CD14-positive monocyte (primary cell): ENCODE data around the gene SYTL1. TPM values are rescaled to one million over a fixed set of nuclear protein-coding genes. Genes with fewer than 3 reads are reported as not detected.

Source experiments
- DNase-seq, 3 donors: peaks; one replicate each; pipeline ENCODE4 v3.0.0-alpha.2; 2011 to 2022
- H2AFZ ChIP-seq: 2 replicates; pipeline ENCODE4 v1.6.0; 2012; ENCODE audit warnings: mild to moderate bottlenecking, low read depth, low read length, inconsistent platforms; ENCODE audit not compliant: insufficient read depth, poor library complexity, severe bottlenecking
- H3K27ac ChIP-seq, 2 donors: 1 replicate in 1 of 2; 2 replicates in 1 of 2; pipeline ENCODE4 v1.5.1; 2012 to 2013; ENCODE audit warnings: low read length in 2 of 2, control low read depth in 1 of 2, inconsistent platforms in 1 of 2, low read depth in 1 of 2, mild to moderate bottlenecking in 1 of 2
- H3K27me3 ChIP-seq, 2 donors: one replicate each; pipeline versions ENCODE4 v1.6.0 to v1.6.1; 2011 to 2013; ENCODE audit warnings: low read length in 2 of 2; ENCODE audit not compliant: control insufficient read depth in 2 of 2, insufficient read depth in 2 of 2
- H3K36me3 ChIP-seq, 2 donors: replicated peaks in 1 of 2; 1 replicate in 1 of 2; 2 replicates in 1 of 2; pipeline versions ENCODE4 v1.5.1 to v1.6.1; 2012 to 2013; ENCODE audit warnings: low read length in 2 of 2, control low read depth in 1 of 2, inconsistent platforms in 1 of 2, mild to moderate bottlenecking in 1 of 2; ENCODE audit not compliant: insufficient read depth in 2 of 2, control insufficient read depth in 1 of 2
- H3K4me1 ChIP-seq, 2 donors: 1 replicate in 1 of 2; 2 replicates in 1 of 2; pipeline versions ENCODE4 v1.5.1 to v1.6.1; 2012 to 2013; ENCODE audit warnings: low read length in 2 of 2, control low read depth in 1 of 2, inconsistent platforms in 1 of 2, mild to moderate bottlenecking in 1 of 2, moderate library complexity in 1 of 2; ENCODE audit not compliant: insufficient read depth in 2 of 2, control insufficient read depth in 1 of 2
- H3K4me2 ChIP-seq: replicated peaks from 2 replicates; pipeline ENCODE3; 2012; ENCODE audit warnings: low read length, moderate library complexity, mild to moderate bottlenecking; ENCODE audit not compliant: poor library complexity, severe bottlenecking; ENCODE audit errors: extremely low read depth
- H3K4me3 ChIP-seq, 3 experiments: fragments of 200-600 bp in 1 of 3; sonication (generic) in 1 of 3; replicated peaks in 1 of 3; 1 replicate in 2 of 3; 2 replicates in 1 of 3; pipeline ENCODE4 v1.5.1; 2011 to 2013; ENCODE audit warnings: low read length in 3 of 3, mild to moderate bottlenecking in 3 of 3, control low read depth in 2 of 3, low read depth in 2 of 3, inconsistent platforms in 1 of 3, moderate library complexity in 1 of 3
- H3K79me2 ChIP-seq: 2 replicates; pipeline ENCODE4 v1.6.0; 2012; ENCODE audit warnings: mild to moderate bottlenecking, control low read depth, inconsistent platforms, low read length, moderate library complexity; ENCODE audit not compliant: insufficient read depth
- H3K9ac ChIP-seq: 2 replicates; pipeline ENCODE4 v1.6.0; 2017; ENCODE audit warnings: low read length, mild to moderate bottlenecking; ENCODE audit not compliant: insufficient read depth, poor library complexity, severe bottlenecking
- H3K9me3 ChIP-seq, 2 donors: replicated peaks in 1 of 2; 1 replicate in 1 of 2; 2 replicates in 1 of 2; pipeline versions ENCODE4 v1.5.1 to v1.6.1; 2012 to 2013; ENCODE audit warnings: low read length in 2 of 2, control low read depth in 1 of 2; ENCODE audit not compliant: control insufficient read depth in 1 of 2, insufficient read depth in 1 of 2
- H4K20me1 ChIP-seq: 2 replicates; pipeline ENCODE4 v1.6.0; 2012; ENCODE audit warnings: mild to moderate bottlenecking, low read length, control low read depth, moderate library complexity; ENCODE audit not compliant: insufficient read depth
- H3K27ac Mint-ChIP-seq, 7 donors: one replicate each; pipeline ENCODE4 v1.8.0; 2020; ENCODE audit warnings: mild to moderate bottlenecking in 7 of 7, mixed read lengths in 7 of 7, moderate library complexity in 6 of 7, inconsistent platforms in 2 of 7
- H3K27me3 Mint-ChIP-seq, 3 donors: one replicate each; pipeline ENCODE4 v1.8.0; 2021 to 2022; ENCODE audit warnings: low read depth in 3 of 3, mild to moderate bottlenecking in 3 of 3, mixed read lengths in 3 of 3, moderate library complexity in 3 of 3, inconsistent platforms in 1 of 3
- H3K36me3 Mint-ChIP-seq, 2 donors: one replicate each; pipeline ENCODE4 v1.8.0; 2020; ENCODE audit warnings: mixed read lengths in 2 of 2, inconsistent platforms in 1 of 2, mild to moderate bottlenecking in 1 of 2
- H3K4me1 Mint-ChIP-seq: one replicate; pipeline ENCODE4 v1.8.0; 2020; ENCODE audit warnings: mild to moderate bottlenecking, mixed read lengths
- H3K4me3 Mint-ChIP-seq, 2 donors: one replicate each; pipeline ENCODE4 v1.8.0; 2020; ENCODE audit warnings: mild to moderate bottlenecking in 2 of 2, mixed read lengths in 2 of 2, moderate library complexity in 1 of 2
- H3K9me3 Mint-ChIP-seq, 7 donors: one replicate each; pipeline ENCODE4 v1.8.0; 2020 to 2022; ENCODE audit warnings: mixed read lengths in 7 of 7, mild to moderate bottlenecking in 6 of 7, moderate library complexity in 6 of 7, inconsistent platforms in 2 of 7
- WGBS: methylation state at CpG from one replicate; pipeline ENCODE4 v1.1.5; 2013; ENCODE audit warnings: missing lambda C conversion rate; ENCODE audit not compliant: insufficient coverage; 5-methylcytosine and 5-hydroxymethylcytosine counted together
- intact Hi-C, 2 donors: fragments of 100-400 bp; cut with micrococcal nuclease; formaldehyde crosslinking; loops; one replicate each; pipeline versions ENCODE4 v1.15.0 to v1.15.1; 2023
- polyA plus RNA-seq, 3 donors: library from polyadenylated mRNA; depleted of rRNA in 1 of 3; unstranded in 2 of 3; stranded (reverse) in 1 of 3; fragments of 300-500 nt in 2 of 3; fragments of >200 nt in 1 of 3; fragmentation: Illumina TruSeq in 2 of 3; gene quantifications; 1 replicate in 2 of 3; 2 replicates in 1 of 3; pipeline ENCODE4 v1.2.3, GENCODE V29; 2012 to 2021
- TF ChIP-seq, protein P1 (sequence below): fragments of 200-600 bp; IDR thresholded peaks from one replicate; pipeline ENCODE4 v1.8.0; 2022; ENCODE audit warnings: antibody characterized with exemption, mild to moderate bottlenecking

The SYTL1 gene
- polyA plus RNA-seq, 3 donors, result 26.9 to 95.8 (median 44.6) TPM

DNA sequence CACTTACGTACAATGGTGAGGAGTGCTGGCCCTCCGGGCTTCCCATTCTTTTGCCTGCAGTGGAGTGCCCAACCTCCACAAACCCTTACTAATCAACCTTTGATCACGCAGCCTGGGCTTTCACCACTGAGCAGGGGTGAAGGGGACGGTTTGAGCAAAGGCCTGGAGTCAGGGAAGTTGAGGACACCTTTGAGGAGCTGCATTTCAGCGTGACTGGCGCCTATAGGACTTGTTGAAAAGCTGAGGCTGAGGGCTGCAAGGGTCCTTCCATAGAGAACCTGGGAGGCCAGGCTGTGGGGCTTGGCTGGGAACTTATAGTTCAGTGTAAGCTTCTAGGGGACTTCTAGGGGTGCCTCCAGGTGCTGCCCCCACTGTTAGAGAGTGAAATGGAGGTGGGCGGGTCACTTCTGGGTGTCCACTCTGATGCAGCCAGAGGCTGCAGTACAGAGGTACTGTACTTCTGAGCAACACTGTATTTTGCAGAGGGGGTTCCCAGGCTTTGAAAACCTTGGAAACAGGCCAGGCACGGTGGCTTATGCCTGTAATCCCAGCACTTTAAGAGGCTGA lies 9.8 kb downstream of the SYTL1 start:
- H3K4me3 Mint-ChIP-seq, result no peak overlapping the region
- H3K4me2 ChIP-seq, result no peak overlapping the region
- H3K27ac Mint-ChIP-seq, result no peak overlapping the region

DNA sequence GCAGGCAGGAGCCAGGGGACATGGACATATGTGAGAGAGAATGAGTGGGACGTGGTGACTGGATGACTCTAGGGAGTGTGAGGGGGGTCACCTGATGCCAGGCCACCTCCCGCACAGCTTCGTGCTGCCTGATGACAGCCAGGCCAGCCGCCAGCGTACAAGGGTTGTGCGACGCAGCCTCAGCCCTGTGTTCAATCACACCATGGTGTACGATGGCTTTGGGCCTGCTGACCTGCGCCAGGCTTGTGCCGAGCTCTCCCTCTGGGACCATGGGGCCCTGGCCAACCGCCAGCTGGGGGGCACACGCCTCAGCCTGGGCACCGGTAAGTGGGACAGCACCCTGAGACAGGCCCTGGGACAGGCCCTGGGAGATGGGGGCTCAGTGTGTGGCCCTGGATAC lies 11.3 kb downstream of the SYTL1 start:
- 96% methylated on average over 13 of the region's 13 CpGs for WGBS
- Histone ChIP-seq H3K9me3 (no peaks in the 10 kb centered on the region), H3K79me2 (no peaks in the 10 kb centered on the region), H3K9ac (no peak overlapping the region), H3K4me2 (no peak overlapping the region), H3K4me1 (peaks cover 18 to 33% of the 10 kb centered on the region in 2 donors), H3K4me3 (no peak overlapping the region), H2AFZ (no peak overlapping the region), H4K20me1 (peaks cover 9% of the 10 kb centered on the region), H3K36me3 (peaks cover 29 to 46% of the 10 kb centered on the region in 2 donors), H3K27me3 (peaks cover 0 to 2% of the 10 kb centered on the region in 2 donors), H3K27ac (no peak overlapping the region)
- Mint-ChIP-seq H3K9me3 (peaks cover 0 to 2% (median 0%) of the 10 kb centered on the region in 7 donors), H3K4me1 (peaks cover 18% of the 10 kb centered on the region), H3K27ac (no peak overlapping the region), H3K27me3 (peaks cover 1 to 13% (median 4%) of the 10 kb centered on the region in 3 donors), H3K36me3 (peaks cover 16 to 71% of the 10 kb centered on the region in 2 donors), H3K4me3 (no peak overlapping the region)
- no peak for DNase-seq
- intact Hi-C loops, result no loop called here
- TF ChIP-seq, protein P1, sequence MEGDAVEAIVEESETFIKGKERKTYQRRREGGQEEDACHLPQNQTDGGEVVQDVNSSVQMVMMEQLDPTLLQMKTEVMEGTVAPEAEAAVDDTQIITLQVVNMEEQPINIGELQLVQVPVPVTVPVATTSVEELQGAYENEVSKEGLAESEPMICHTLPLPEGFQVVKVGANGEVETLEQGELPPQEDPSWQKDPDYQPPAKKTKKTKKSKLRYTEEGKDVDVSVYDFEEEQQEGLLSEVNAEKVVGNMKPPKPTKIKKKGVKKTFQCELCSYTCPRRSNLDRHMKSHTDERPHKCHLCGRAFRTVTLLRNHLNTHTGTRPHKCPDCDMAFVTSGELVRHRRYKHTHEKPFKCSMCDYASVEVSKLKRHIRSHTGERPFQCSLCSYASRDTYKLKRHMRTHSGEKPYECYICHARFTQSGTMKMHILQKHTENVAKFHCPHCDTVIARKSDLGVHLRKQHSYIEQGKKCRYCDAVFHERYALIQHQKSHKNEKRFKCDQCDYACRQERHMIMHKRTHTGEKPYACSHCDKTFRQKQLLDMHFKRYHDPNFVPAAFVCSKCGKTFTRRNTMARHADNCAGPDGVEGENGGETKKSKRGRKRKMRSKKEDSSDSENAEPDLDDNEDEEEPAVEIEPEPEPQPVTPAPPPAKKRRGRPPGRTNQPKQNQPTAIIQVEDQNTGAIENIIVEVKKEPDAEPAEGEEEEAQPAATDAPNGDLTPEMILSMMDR, result no peak

More for the DNA sequence above, 9.8 kb downstream of the SYTL1 start:
- Histone ChIP-seq H3K4me3 (no peak overlapping the region), H4K20me1 (peaks cover 4% of the 10 kb centered on the region), H3K27me3 (peaks cover 0 to 2% of the 10 kb centered on the region in 2 donors), H2AFZ (no peak overlapping the region), H3K36me3 (peaks cover 35 to 57% of the 10 kb centered on the region in 2 donors), H3K4me1 (peaks cover 6 to 19% of the 10 kb centered on the region in 2 donors), H3K9me3 (no peaks in the 10 kb centered on the region), H3K9ac (no peak overlapping the region), H3K79me2 (no peaks in the 10 kb centered on the region), H3K27ac (no peak overlapping the region)
- Mint-ChIP-seq H3K27me3 (peaks cover 1 to 11% (median 4%) of the 10 kb centered on the region in 3 donors), H3K4me1 (peaks cover 11% of the 10 kb centered on the region), H3K36me3 (peaks cover 26 to 71% of the 10 kb centered on the region in 2 donors), H3K9me3 (peaks cover 0 to 2% (median 0%) of the 10 kb centered on the region in 7 donors)
- no peak for DNase-seq
- TF ChIP-seq, protein P1, result no peak
- intact Hi-C loops, result no loop called here
- WGBS, result 94% methylated on average over 3 of the region's 8 CpGs
